Measurements from ENCODE around the gene GKN2. TPM values are rescaled to one million over a fixed set of nuclear protein-coding genes. Genes with fewer than 3 reads are reported as not detected.

GKN2 gene
- total and polyA plus RNA-seq, 9 of the 15 experiments (the other 6 are each of a cell fraction or from before 2014, with no cell fraction given), result not detected

DNA sequence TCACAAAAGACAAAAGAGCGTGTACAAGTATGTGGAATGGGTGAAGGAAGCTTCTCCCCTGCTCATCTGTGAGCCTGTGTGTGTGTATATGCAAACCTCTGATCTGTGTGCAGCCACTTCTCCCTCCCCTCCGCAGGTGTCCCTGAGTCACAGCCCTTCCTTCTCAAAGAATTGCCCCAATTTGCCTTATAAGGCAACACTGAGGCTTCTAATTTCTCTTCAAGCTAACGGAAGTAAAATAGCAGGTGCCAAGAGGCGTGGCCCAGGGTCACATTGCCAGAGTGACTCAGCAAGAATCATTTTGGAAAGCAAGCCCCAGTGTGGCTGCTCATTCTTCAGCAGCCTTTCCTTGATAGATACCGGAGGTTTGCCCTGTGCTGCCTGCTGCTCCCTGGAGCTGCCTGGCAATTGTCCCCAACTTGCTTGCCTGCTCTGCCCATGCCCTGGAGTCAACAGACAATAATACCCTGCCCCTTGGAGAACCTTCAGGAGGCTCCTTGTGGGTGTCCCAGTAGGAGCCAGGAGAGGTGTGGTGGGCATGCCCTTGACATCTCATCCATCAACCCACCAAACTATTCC, 44.2 kb downstream of the GKN2 start (continued):
- TF ChIP-seq, protein P1, sequence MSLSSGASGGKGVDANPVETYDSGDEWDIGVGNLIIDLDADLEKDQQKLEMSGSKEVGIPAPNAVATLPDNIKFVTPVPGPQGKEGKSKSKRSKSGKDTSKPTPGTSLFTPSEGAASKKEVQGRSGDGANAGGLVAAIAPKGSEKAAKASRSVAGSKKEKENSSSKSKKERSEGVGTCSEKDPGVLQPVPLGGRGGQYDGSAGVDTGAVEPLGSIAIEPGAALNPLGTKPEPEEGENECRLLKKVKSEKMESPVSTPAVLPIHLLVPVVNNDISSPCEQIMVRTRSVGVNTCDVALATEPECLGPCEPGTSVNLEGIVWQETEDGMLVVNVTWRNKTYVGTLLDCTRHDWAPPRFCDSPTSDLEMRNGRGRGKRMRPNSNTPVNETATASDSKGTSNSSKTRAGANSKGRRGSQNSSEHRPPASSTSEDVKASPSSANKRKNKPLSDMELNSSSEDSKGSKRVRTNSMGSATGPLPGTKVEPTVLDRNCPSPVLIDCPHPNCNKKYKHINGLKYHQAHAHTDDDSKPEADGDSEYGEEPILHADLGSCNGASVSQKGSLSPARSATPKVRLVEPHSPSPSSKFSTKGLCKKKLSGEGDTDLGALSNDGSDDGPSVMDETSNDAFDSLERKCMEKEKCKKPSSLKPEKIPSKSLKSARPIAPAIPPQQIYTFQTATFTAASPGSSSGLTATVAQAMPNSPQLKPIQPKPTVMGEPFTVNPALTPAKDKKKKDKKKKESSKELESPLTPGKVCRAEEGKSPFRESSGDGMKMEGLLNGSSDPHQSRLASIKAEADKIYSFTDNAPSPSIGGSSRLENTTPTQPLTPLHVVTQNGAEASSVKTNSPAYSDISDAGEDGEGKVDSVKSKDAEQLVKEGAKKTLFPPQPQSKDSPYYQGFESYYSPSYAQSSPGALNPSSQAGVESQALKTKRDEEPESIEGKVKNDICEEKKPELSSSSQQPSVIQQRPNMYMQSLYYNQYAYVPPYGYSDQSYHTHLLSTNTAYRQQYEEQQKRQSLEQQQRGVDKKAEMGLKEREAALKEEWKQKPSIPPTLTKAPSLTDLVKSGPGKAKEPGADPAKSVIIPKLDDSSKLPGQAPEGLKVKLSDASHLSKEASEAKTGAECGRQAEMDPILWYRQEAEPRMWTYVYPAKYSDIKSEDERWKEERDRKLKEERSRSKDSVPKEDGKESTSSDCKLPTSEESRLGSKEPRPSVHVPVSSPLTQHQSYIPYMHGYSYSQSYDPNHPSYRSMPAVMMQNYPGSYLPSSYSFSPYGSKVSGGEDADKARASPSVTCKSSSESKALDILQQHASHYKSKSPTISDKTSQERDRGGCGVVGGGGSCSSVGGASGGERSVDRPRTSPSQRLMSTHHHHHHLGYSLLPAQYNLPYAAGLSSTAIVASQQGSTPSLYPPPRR (CRISPR knock-in tag; IDR thresholded peaks at IDR 0.05; ENCODE audit: borderline replicate concordance), result no peak
- TF ChIP-seq, protein P2, sequence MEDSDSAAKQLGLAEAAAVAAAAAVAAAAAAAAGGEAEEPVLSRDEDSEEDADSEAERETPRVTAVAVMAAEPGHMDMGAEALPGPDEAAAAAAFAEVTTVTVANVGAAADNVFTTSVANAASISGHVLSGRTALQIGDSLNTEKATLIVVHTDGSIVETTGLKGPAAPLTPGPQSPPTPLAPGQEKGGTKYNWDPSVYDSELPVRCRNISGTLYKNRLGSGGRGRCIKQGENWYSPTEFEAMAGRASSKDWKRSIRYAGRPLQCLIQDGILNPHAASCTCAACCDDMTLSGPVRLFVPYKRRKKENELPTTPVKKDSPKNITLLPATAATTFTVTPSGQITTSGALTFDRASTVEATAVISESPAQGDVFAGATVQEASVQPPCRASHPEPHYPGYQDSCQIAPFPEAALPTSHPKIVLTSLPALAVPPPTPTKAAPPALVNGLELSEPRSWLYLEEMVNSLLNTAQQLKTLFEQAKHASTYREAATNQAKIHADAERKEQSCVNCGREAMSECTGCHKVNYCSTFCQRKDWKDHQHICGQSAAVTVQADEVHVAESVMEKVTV (CRISPR knock-in tag; IDR thresholded peaks at IDR 0.05), result no peak
- TF ChIP-seq MEF2A (IDR thresholded peaks at IDR 0.05; ENCODE audit: control insufficient read depth, low read depth, low read length) (no peak), YBX1 (IDR thresholded peaks at IDR 0.05) (no peak), RHOXF2B (CRISPR knock-in tag; conservative IDR thresholded peaks at IDR 0.05) (no peak), SMAD4 (CRISPR knock-in tag; conservative IDR thresholded peaks at IDR 0.05) (peak; percentile 65; the same call in 1 of the 2 replicates), ETS2 (tag; IDR thresholded peaks at IDR 0.05; ENCODE audit: borderline replicate concordance, poor library complexity, severe bottlenecking) (no peak), ZNF518B (CRISPR knock-in tag; IDR thresholded peaks at IDR 0.05) (no peak), CC2D1A (IDR thresholded peaks at IDR 0.05) (no peak), BMI1 (IDR thresholded peaks at IDR 0.05; ENCODE audit: low read length) (no peak), ZNF717 (CRISPR knock-in tag; IDR thresholded peaks at IDR 0.05) (no peak), FOSL1 (tag; conservative IDR thresholded peaks at IDR 0.05) (peak; percentile 95), SRSF3 (IDR thresholded peaks at IDR 0.05; ENCODE audit: insufficient read depth, low read length) (0 out of 2 replicates have a peak, but pooled peaks have one; percentile 44)
- TF ChIP-seq, protein P3, sequence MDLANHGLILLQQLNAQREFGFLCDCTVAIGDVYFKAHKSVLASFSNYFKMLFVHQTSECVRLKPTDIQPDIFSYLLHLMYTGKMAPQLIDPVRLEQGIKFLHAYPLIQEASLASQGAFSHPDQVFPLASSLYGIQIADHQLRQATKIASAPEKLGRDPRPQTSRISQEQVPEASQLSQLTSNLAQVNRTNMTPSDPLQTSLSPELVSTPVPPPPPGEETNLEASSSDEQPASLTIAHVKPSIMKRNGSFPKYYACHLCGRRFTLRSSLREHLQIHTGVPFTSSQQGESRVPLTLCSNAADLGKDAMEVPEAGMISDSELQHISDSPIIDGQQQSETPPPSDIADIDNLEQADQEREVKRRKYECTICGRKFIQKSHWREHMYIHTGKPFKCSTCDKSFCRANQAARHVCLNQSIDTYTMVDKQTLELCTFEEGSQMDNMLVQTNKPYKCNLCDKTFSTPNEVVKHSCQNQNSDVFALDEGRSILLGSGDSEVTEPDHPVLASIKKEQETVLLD (IDR thresholded peaks at IDR 0.05), result no peak
- TF ChIP-seq, protein P4, sequence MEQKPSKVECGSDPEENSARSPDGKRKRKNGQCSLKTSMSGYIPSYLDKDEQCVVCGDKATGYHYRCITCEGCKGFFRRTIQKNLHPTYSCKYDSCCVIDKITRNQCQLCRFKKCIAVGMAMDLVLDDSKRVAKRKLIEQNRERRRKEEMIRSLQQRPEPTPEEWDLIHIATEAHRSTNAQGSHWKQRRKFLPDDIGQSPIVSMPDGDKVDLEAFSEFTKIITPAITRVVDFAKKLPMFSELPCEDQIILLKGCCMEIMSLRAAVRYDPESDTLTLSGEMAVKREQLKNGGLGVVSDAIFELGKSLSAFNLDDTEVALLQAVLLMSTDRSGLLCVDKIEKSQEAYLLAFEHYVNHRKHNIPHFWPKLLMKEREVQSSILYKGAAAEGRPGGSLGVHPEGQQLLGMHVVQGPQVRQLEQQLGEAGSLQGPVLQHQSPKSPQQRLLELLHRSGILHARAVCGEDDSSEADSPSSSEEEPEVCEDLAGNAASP (IDR thresholded peaks at IDR 0.05), result no peak

Measured in K562 (cell line).